H1 (cell line): ENCODE data around the gene MILR1. TPM values are rescaled to one million over a fixed set of nuclear protein-coding genes. Genes with fewer than 3 reads are reported as not detected.

Experiments used
- EGR1 ChIP-seq: IDR thresholded peaks from 2 replicates; pipeline ENCODE4 v1.6.1; 2011; ENCODE audit warnings: low read depth, low read length, borderline replicate concordance
- EP300 ChIP-seq, 2 experiments: IDR thresholded peaks; 1 replicate in 1 of 2; 2 replicates in 1 of 2; pipeline ENCODE4 v1.6.1; 2011 to 2012; ENCODE audit warnings: low read depth in 2 of 2, low read length in 2 of 2, mild to moderate bottlenecking in 2 of 2, borderline replicate concordance in 1 of 2, inconsistent platforms in 1 of 2, moderate library complexity in 1 of 2
- EZH2 ChIP-seq: fragments of 200-600 bp; sonication (generic); IDR thresholded peaks from 2 replicates; pipeline ENCODE4 v1.7.1; 2012; ENCODE audit warnings: low read depth, mild to moderate bottlenecking, moderate library complexity, low read length, inconsistent platforms; ENCODE audit not compliant: severe bottlenecking
- HDAC2 ChIP-seq, 2 experiments: fragments of 300-600 bp in 1 of 2; sonication (generic) in 1 of 2; IDR thresholded peaks; 2 replicates each; pipeline ENCODE4 v1.6.1; 2011 to 2012; ENCODE audit warnings: low read depth in 2 of 2, low read length in 2 of 2, mild to moderate bottlenecking in 2 of 2, moderate library complexity in 2 of 2, borderline replicate concordance in 1 of 2, inconsistent platforms in 1 of 2
- RBBP5 ChIP-seq: IDR thresholded peaks from 2 replicates; pipeline ENCODE4 v1.7.1; 2012; ENCODE audit warnings: low read depth, mild to moderate bottlenecking, inconsistent platforms, low read length, moderate library complexity, borderline replicate concordance
- SUZ12 ChIP-seq: fragments of 200-600 bp; sonication (generic); IDR thresholded peaks from 2 replicates; pipeline ENCODE4 v1.6.1; 2012; ENCODE audit warnings: mild to moderate bottlenecking, inconsistent platforms, low read length, moderate library complexity, mixed read lengths
- TAF7 ChIP-seq: optimal IDR thresholded peaks from 2 replicates; pipeline ENCODE3; 2011; ENCODE audit warnings: low read depth, mild to moderate bottlenecking, inconsistent platforms, low read length, moderate library complexity, borderline replicate concordance
- polyA plus RNA-seq, 7 experiments: library from polyadenylated mRNA; depleted of rRNA in 3 of 7; stranded (reverse) in 5 of 7; unstranded in 2 of 7; fragments of >200 nt in 5 of 7; fragments of 200-250 nt in 2 of 7; gene quantifications; 1 replicate in 5 of 7; 2 replicates in 1 of 7; 4 replicates in 1 of 7; pipeline versions ENCODE4 v1.2.1 to v1.2.3, GENCODE V29; 2011 to 2013; ENCODE audit warnings: missing spikeins in 2 of 7, mixed read lengths in 2 of 7
- total RNA-seq: library from RNA; stranded (reverse); fragmentation: NEBNext Ultra II Directional; extraction: Animal tissue kit (Norgen Biotek cat#: 25700); gene quantifications from 2 replicates; pipeline ENCODE4 v1.2.1, GENCODE V29; 2021
- TF ChIP-seq, protein P1 (sequence below): fragments of 300-600 bp; sonication (generic); IDR thresholded peaks from 2 replicates; pipeline ENCODE4 v1.7.1; 2012; ENCODE audit warnings: low read length, moderate library complexity, mild to moderate bottlenecking, inconsistent platforms; ENCODE audit not compliant: insufficient replicate concordance

Gene MILR1
- total and polyA plus RNA-seq, 2 of the 8 experiments (the other 6 are each of a cell fraction or from before 2014, with no cell fraction given), result not detected

- TF ChIP-seq HDAC2 (IDR thresholded peaks at IDR 0.05; ENCODE audit: borderline replicate concordance in 1 of 2, low read depth in 2 of 2, low read length in 2 of 2) (no peak), EZH2 (no peak), SUZ12 (no peak), EGR1 (no peak), RBBP5 (no peak), TAF7 (no peak), EP300 (IDR thresholded peaks at IDR 0.05; ENCODE audit: borderline replicate concordance in 1 of 2, low read depth in 2 of 2, low read length in 2 of 2) (no peak)
- TF ChIP-seq, protein P1, sequence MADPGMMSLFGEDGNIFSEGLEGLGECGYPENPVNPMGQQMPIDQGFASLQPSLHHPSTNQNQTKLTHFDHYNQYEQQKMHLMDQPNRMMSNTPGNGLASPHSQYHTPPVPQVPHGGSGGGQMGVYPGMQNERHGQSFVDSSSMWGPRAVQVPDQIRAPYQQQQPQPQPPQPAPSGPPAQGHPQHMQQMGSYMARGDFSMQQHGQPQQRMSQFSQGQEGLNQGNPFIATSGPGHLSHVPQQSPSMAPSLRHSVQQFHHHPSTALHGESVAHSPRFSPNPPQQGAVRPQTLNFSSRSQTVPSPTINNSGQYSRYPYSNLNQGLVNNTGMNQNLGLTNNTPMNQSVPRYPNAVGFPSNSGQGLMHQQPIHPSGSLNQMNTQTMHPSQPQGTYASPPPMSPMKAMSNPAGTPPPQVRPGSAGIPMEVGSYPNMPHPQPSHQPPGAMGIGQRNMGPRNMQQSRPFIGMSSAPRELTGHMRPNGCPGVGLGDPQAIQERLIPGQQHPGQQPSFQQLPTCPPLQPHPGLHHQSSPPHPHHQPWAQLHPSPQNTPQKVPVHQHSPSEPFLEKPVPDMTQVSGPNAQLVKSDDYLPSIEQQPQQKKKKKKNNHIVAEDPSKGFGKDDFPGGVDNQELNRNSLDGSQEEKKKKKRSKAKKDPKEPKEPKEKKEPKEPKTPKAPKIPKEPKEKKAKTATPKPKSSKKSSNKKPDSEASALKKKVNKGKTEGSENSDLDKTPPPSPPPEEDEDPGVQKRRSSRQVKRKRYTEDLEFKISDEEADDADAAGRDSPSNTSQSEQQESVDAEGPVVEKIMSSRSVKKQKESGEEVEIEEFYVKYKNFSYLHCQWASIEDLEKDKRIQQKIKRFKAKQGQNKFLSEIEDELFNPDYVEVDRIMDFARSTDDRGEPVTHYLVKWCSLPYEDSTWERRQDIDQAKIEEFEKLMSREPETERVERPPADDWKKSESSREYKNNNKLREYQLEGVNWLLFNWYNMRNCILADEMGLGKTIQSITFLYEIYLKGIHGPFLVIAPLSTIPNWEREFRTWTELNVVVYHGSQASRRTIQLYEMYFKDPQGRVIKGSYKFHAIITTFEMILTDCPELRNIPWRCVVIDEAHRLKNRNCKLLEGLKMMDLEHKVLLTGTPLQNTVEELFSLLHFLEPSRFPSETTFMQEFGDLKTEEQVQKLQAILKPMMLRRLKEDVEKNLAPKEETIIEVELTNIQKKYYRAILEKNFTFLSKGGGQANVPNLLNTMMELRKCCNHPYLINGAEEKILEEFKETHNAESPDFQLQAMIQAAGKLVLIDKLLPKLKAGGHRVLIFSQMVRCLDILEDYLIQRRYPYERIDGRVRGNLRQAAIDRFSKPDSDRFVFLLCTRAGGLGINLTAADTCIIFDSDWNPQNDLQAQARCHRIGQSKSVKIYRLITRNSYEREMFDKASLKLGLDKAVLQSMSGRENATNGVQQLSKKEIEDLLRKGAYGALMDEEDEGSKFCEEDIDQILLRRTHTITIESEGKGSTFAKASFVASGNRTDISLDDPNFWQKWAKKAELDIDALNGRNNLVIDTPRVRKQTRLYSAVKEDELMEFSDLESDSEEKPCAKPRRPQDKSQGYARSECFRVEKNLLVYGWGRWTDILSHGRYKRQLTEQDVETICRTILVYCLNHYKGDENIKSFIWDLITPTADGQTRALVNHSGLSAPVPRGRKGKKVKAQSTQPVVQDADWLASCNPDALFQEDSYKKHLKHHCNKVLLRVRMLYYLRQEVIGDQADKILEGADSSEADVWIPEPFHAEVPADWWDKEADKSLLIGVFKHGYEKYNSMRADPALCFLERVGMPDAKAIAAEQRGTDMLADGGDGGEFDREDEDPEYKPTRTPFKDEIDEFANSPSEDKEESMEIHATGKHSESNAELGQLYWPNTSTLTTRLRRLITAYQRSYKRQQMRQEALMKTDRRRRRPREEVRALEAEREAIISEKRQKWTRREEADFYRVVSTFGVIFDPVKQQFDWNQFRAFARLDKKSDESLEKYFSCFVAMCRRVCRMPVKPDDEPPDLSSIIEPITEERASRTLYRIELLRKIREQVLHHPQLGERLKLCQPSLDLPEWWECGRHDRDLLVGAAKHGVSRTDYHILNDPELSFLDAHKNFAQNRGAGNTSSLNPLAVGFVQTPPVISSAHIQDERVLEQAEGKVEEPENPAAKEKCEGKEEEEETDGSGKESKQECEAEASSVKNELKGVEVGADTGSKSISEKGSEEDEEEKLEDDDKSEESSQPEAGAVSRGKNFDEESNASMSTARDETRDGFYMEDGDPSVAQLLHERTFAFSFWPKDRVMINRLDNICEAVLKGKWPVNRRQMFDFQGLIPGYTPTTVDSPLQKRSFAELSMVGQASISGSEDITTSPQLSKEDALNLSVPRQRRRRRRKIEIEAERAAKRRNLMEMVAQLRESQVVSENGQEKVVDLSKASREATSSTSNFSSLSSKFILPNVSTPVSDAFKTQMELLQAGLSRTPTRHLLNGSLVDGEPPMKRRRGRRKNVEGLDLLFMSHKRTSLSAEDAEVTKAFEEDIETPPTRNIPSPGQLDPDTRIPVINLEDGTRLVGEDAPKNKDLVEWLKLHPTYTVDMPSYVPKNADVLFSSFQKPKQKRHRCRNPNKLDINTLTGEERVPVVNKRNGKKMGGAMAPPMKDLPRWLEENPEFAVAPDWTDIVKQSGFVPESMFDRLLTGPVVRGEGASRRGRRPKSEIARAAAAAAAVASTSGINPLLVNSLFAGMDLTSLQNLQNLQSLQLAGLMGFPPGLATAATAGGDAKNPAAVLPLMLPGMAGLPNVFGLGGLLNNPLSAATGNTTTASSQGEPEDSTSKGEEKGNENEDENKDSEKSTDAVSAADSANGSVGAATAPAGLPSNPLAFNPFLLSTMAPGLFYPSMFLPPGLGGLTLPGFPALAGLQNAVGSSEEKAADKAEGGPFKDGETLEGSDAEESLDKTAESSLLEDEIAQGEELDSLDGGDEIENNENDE, result no peak
Measured at GRCh38 chr17:64442541-64442971, 6.4 kb upstream of the MILR1 start (continued).
